Bone marrow (tissue), 2 donors: Measurements from ENCODE around the gene CELA1.
"Not testable (repeated sequence)": the region's sequence is repeated elsewhere in the genome, so short reads cannot be mapped to it uniquely, and the experiment has no call there.

Experiments
- DNase-seq, 2 donors: peaks; one replicate each; lab custom pipeline; 2025; lab: John Stamatoyannopoulos, UW

Gene CELA1

DNA sequence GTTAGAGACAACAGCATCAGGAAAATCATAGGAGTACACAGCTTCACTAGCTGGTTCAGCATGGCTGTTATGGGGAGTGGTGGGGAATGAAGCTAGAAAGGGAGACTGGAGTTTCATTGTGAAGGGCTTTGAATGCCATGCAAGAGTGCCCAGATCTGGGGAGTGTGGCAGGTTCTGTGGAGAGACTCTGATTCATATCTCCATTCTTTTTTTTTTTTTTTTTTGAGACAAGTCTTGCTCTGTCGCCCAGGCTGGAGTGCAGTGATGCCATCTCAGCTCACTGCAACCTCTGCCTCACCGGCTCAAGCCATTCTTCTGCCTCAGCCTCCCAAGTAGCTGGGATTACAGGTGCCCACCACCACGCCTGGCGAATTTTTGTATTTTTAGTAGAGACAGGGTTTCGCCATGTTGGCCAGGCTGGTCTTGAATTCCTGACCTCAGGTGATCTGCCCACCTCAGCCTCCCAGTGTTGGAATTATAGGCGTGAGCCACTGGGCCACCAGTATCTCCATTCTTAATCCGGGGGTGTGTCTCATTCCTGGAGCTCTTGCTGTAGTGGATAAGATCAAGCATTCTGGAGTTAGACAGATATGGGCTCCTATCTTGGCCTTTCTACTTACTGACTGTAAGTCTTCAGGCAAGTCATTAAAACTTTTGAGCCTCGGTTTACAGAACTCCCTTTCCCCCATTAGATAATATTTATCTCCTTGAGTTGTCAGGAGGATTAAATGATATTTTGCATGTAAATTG is 28.2 kb downstream of the CELA1 start:
- DNase-seq, result not testable (repeated sequence)

GRCh38 chr12:51311389-51311788 is 35.1 kb downstream of the CELA1 start:
- DNase-seq, result no peak

- DNase-seq, result no peak
These were observed 38.6 kb downstream of the CELA1 start for GRCh38 chr12:51307655-51308593.

DNA sequence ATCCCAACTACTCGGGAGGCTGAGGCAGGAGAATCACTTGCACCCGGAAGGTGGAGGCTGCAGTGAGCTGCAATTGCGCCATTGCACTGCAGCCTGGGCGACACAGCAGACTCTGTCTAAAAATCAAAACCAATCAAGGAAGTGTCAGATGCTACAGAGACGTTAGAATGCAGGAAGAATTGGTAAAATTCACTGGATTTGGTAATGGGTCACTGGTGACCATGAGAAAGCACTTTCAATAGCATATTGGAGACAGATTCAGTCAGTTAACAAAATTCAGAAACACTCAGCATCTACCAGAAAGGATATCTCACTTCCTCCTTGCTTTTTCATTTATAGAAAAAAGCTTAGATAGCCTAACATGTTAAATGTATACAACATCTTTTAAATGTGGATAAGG is 40.0 kb downstream of the CELA1 start:
- no peak for DNase-seq

- DNase-seq, result not testable (repeated sequence)
These were observed 45.7 kb downstream of the CELA1 start for GRCh38 chr12:51300768-51301167.

DNA sequence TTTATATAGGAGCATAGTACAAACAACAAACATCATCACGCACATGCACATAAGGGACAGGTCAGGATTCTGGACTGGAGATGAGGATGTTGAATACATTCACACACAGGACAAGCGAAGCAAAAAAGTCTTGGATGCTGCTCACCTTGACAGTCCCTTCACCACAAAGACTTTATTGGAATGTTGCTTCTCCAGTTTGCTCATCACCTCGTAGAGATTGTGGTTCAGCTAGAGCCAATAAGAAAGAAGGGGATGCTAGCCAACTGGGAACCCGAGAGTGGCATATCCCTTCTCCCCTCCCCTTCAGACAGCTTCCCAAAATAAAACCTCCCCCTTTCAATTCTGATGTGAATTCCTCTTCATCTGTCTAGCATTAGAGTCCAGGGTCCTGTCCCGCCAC is 50.8 kb downstream of the CELA1 start:
- no peak for DNase-seq

- DNase-seq, result not testable (repeated sequence)
These were observed 52.4 kb downstream of the CELA1 start for GRCh38 chr12:51294097-51294496.

- no peak for DNase-seq
These were observed 52.8 kb downstream of the CELA1 start for GRCh38 chr12:51293696-51294095.

DNA sequence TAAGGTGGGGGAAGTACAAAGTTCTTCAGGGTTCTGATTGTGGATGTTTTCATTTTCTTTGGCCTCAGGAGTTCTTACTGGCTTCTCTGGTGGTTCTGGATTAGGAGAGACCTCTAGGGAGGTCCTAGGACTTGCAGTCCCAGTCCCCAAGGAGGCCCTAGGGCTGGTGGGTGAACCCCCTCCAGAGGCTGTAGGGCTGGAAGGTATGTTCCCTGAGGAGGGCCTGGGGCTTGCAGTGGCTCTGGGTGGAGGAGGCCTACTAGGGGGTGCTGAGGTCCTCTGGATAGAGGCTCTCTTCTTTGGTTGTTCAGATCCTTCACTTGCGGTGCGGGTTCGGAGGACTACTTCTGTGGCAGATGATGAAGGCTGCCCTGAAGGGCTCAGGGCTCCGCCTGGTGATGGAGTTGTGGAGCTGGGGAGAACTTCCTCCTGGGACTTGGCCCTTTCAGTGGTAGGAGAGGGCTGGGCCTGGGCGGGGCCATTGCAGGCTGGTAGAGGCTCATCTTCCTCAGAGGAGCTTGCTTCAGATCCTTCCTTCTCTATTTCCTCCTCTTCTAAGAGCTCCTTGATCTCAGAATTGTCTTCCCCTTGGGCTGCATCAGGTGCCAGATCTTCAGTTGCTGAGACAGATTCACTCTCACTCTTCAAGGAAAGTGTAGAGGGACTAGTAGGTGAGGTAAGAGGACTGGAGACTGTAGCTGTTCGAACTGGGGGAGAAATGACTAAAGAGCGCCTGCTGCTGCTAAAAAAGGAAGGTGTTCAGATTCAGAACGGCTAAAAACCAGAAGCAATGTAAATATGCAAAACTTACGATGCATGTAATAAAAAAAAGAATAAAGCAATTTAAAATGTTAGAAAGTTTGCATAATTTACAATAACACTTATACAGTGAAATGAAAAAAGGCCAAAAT is 54.6 kb downstream of the CELA1 start:
- DNase-seq, result peak in 1 of 2 donors; percentile 4

- no peak for DNase-seq
These were observed 60.6 kb downstream of the CELA1 start for GRCh38 chr12:51285843-51286242.

DNA sequence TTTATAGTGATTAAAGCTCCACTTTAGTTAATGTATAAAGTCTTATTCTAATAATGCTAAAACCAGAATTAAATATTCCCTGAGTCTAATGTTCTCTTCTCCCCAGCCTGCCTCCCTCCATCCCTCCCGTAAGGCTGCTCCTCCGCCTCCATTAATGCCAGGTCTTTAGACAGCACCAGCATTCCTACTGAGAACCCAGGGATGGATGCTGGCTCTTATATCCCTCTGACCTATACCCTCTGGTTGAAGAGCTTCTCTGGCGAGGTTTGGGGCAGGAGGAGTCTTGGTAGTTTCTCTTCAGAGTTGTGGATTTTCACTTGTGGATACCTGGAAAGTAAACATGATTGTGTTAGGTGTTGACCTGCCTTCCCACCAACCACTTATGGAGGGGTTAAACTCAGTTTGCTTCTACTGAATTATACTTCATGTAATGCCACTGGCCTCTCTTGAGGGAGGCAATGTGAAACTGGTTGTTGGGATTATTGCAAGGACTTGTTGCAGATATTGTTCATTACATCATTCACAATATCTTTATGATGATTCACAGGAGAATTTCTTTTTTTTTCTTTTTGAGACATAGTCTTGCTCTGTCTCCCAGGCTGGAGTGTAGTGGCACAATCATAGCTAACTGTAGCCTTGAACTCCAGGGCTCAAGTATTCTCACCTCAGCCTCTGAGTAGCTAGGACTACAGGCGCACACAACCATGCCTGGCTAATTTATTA is 65.1 kb downstream of the CELA1 start:
- no peak for DNase-seq
